ENCODE measurements around the gene ST6GALNAC6. TPM values are rescaled to one million over a fixed set of nuclear protein-coding genes. Genes with fewer than 3 reads are reported as not detected.

ST6GALNAC6 gene
- total and polyA plus RNA-seq, 2 of the 8 experiments (the other 6 are each of a cell fraction or from before 2014, with no cell fraction given) = 43.7 to 64.4 TPM

- Histone ChIP-seq H3K27me3 (replicated peaks in 1 of 4; ENCODE audit: control insufficient read depth in 3 of 4, extremely low read depth in 1 of 4, insufficient read depth in 3 of 4, low read length in 3 of 4) (no peaks in the 10 kb centered on the region), H3K27ac (ENCODE audit: low read depth, low read length) (no peak overlapping the region), H3K14ac (ENCODE audit: insufficient read length) (no peak overlapping the region), H2AFZ (ENCODE audit: low read length) (no peak overlapping the region), H3K79me1 (ENCODE audit: low read depth, low read length) (no peaks in the 10 kb centered on the region), H2AK5ac (ENCODE audit: low read depth, low read length) (no peak overlapping the region; the same call in 1 of the 2 replicates), H2BK5ac (ENCODE audit: low read depth, low read length) (no peak overlapping the region; the same call in 1 of the 2 replicates), H3K4me1 (replicated peaks in 1 of 4; ENCODE audit: control insufficient read depth in 3 of 4, insufficient read depth in 4 of 4, low read length in 3 of 4) (peaks cover 0 to 19% (median 11%) of the 10 kb centered on the region in 4 experiments; a peak in 6 of 7 replicates), H4K8ac (ENCODE audit: extremely low read depth, insufficient read depth, low read length) (no peak overlapping the region), H4K5ac (ENCODE audit: insufficient read length, low read depth, low read length) (no peak overlapping the region), H4K91ac (replicated peaks; ENCODE audit: insufficient read length, low read length) (no peak overlapping the region), H2BK20ac (ENCODE audit: low read length) (no peak overlapping the region), H3K4me2 (ENCODE audit: insufficient read depth in 1 of 2, low read depth in 2 of 2, low read length in 2 of 2) (no peak overlapping the region), H3K9me3 (ENCODE audit: insufficient read depth in 2 of 2, low read depth in 1 of 2, low read length in 1 of 2) (no peaks in the 10 kb centered on the region), H3K4me3 (ENCODE audit: extremely low read depth in 1 of 4, insufficient read depth in 2 of 4, low read depth in 3 of 4, low read length in 4 of 4) (no peak overlapping the region), H3K23me2 (ENCODE audit: low read depth, low read length) (peaks cover 2% of the 10 kb centered on the region; the same call in 1 of the 2 replicates), H3K79me2 (ENCODE audit: control insufficient read depth in 1 of 2, insufficient read depth in 2 of 2, low read length in 2 of 2) (no peaks in the 10 kb centered on the region), H3K36me3 (ENCODE audit: control insufficient read depth in 2 of 4, insufficient read depth in 4 of 4, low read length in 3 of 4) (peaks cover 7 to 16% (median 13%) of the 10 kb centered on the region in 4 experiments), H4K20me1 (replicated peaks in 1 of 2; ENCODE audit: control insufficient read depth in 1 of 2, insufficient read depth in 2 of 2, low read length in 2 of 2) (peaks cover 7 to 20% of the 10 kb centered on the region in 2 experiments), H3K4ac (replicated peaks; ENCODE audit: insufficient read length, low read depth, low read length) (no peak overlapping the region), H2BK12ac (ENCODE audit: low read depth, low read length) (peak overlapping the region; percentile 75; the same call in 1 of the 2 replicates), H3K18ac (ENCODE audit: extremely low read depth, low read length) (peak overlapping the region; percentile 48; the same call in 1 of the 2 replicates), H2BK120ac (replicated peaks; ENCODE audit: low read depth, low read length) (no peak overlapping the region), H3K23ac (ENCODE audit: insufficient read length) (no peak overlapping the region), H3K56ac (replicated peaks; ENCODE audit: insufficient read length, low read depth, low read length) (no peak overlapping the region), H3K9ac (replicated peaks in 1 of 4; ENCODE audit: extremely low read depth in 1 of 4, low read depth in 3 of 4, low read length in 3 of 4) (no peak overlapping the region), H2BK15ac (ENCODE audit: low read length) (0 out of 2 replicates have a peak overlapping the region, but pooled peaks have one; percentile 61)
- TF ChIP-seq ASH2L (IDR thresholded peaks at IDR 0.05; ENCODE audit: low read length) (peak; percentile 13), MAX (IDR thresholded peaks at IDR 0.05) (no peak)
- no peak for FAIRE-seq
- CTCF ChIA-PET (ENCODE audit: partially characterized antibody) = interaction anchor here (0.6 to 35.5 kb wide), 54 partner anchors 12 to 488 kb away, joined by 3 to 825 read pairs (median 4); partner anchors contain the start of genes EEIG1, NAIF1, PIP5KL1 and ST6GALNAC4
- 92% methylated on average over 14 of the region's 14 CpGs; no CpG with 5 or more reads in 1 of the 2 experiments for WGBS, 2 experiments (ENCODE audit: extremely low coverage in 1 of 2, insufficient coverage in 1 of 2, insufficient read length in 1 of 2, insufficient replicate concordance in 2 of 2, low coverage in 1 of 2, low lambda C conversion rate in 2 of 2, missing lambda C conversion rate in 1 of 2)
- POLR2A ChIA-PET (ENCODE audit: partially characterized antibody) = interaction anchor here (0.6 to 1.6 kb wide), 7 partner anchors 9 to 129 kb away, joined by 3 to 4 read pairs (median 3); partner anchors contain the start of gene PIP5KL1
- DNase-seq (ENCODE audit: low read depth in 1 of 2, low spot score in 2 of 2) = no peak
Measured at GRCh38 chr9:127943011-127943662, 43.7 kb upstream of the ST6GALNAC6 start.
